T1000 (cell line): ENCODE measurements around the gene PAX8.

Source experiments
- DNase-seq: peaks from one replicate; lab custom pipeline; 2025; ENCODE audit warnings: mixed read lengths; lab: John Stamatoyannopoulos, UW

PAX8 gene

DNA sequence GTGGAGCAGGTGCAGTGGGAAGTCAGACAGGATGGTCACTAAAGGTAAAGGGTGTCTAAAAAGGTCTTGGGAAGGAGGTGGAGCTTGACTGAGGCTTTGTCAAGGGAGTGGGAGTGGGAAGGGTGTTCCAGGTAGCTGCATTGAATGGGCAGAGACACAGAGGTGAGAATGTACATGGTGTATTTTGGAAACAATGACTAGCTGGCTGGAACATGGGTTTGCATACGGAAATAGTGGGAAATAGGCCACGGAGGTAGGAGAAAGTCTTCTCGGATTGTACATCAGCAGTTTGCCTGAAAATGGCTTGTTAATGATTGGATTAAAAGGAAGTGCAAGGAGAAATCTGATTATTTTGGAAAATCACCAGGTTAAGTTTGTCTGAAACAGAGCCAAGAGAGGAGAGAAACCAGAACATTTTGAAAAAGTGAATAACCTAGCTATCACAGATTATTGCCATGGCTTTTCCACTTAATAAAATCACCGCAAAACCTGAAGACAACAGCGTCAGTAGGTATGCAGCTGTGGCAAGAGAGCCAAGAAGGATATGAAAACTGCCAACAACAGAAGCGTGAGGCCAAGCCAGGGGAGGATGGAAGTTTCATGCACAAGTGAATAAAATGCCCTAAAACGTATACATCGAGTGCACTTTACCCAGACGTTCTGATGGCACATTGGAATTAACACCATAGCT lies 13.9 kb downstream of the PAX8 start:
- no peak for DNase-seq

DNA sequence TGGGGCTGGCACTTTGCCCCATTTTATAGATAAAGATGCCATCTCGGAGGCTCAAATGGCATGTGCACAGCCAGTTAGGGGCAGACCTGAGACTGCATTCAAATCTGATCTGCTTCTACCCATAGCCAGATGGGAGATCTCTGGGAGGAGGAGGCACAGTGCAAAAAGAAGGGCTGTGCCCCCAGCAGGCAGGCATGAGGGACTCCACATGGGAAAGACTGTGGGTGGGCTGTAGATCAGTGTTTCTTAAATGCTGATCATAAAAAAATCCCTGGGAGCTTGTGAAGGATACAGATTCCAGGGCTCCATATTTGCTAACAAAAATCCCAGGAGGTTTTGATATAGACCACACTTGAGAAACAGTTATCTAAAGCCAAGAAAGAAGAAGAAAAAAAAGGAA lies 15.2 kb downstream of the PAX8 start:
- no peak for DNase-seq

DNA sequence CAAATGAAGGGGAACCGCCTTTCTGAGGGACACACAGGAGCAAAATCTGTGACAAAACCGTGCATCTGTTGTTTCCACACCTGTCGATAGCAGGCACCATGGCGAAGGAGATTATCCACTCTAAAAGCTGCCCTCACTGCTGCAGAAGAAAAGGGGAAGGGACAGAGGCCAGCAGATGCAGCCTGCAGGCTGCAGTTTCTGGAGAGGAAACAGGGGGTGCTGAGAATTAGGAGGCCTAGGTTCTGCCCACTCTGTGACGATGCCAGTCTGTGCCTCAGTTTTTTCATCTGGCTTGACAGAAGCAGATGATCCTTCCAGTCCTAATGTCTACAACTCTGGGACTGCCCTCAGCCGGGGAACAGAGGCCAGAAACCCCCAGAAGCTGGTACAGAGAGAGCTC lies 17.7 kb downstream of the PAX8 start:
- DNase-seq: no peak

DNA sequence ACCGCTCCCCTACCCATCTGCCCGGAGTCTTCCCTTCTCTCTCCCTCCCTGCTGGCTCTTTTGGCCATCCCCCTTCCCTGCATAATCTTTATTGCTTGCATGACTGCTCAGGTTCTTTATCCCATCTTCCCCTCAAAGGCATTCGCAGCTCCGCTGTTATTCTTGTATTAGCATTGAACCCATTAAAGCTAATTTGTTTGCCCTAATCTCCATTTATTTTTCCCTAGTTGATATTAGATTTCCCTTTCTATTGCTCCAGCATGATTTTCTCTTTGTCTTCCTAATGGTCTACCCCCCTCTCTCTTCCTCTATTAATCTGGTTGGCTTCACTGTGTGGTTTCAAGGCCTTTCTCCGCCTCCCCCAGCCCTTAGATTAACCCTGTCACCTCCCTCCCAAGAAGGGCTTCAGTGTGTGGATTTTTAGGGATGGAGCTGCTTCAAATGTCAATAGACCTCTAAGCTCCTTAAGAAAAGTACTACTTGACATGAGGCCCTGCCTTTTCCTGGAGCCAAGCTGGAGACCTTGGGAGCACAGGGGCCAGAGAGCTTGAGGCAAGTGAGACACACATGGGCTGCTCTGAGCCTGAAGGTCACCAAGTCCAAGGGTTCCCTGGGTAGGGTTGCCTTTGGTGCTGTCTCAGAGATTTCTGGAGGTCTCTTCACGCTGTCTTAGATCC lies 20.1 kb downstream of the PAX8 start:
- DNase-seq: no peak

DNA sequence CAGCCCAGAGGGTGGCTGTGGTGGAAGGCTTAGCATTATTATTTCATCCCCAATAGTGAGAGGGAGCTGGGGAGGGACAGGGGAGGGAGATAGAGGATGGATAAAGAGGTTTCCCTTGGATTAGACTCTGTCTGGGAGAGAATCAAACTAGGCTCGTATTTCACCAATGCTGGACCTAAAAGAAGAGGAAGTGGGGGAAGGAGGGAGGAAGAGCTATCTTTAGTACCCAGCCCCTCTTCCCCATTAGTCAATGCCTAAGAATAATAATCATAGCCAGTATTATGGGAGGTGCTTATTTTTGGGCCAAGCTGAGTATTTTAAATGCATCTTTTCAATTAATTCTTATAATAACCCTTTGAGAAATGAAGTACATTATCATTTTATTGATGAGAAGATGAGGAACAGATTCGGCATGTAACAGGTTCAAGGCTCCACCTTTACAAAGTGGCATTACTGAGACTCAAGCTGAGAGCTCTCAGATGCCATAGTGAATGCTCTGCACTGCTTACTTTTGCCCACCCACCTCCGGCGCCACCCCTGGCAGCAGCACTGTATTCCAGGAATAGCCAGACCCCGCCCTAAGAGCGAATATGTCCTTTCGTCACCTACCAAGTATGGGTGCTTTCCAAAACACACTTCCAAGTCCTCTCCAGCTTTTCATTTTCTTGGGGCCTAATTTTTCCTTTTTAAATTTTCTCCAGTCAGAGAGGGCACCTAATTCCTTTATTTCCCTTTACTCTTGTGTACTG lies 21.0 kb downstream of the PAX8 start:
- no peak for DNase-seq

DNA sequence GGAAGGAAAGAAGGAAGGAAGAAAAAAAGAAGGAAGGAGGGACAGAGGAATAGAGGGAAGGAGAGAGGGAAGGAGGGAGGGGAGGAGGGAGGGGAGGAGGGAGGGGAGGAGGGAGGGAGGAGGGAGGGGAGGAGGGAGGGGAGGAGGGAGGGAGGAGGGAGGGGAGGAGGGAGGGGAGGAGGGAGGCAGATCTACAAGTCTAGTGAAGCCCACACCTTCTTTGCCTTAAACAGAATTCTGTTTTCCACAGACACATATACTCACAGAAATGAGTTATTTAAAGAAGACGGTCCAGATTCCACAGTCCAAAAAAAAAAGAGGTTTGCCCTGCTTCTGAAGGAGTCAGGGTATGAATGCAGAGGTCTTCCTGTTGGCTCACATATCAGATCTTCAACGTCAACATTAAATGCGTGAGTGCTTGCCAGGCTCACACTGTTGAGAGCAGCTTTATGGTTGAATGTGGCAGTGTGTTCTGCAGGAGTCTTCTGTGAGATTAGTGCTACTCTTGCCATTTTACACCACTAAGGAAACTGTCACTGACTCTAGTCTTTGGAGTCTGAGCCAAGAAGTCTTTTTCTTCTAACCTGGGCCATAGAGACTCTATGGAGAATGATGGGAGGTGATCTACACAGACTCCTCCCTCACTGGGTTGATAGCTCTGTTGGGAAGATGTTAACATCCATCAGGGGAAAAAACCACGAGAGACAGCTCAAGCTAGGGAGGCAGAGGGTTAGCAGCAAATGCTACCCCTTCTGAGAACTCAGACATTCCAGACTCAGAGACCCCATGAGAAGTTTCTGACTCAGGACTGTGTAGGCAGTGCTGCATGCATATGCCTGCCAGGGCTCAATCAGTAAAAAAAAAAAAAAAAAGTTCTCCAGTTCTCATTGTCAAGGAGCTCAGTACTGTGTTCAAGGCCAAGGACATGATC lies 23.3 kb downstream of the PAX8 start:
- no peak for DNase-seq

DNA sequence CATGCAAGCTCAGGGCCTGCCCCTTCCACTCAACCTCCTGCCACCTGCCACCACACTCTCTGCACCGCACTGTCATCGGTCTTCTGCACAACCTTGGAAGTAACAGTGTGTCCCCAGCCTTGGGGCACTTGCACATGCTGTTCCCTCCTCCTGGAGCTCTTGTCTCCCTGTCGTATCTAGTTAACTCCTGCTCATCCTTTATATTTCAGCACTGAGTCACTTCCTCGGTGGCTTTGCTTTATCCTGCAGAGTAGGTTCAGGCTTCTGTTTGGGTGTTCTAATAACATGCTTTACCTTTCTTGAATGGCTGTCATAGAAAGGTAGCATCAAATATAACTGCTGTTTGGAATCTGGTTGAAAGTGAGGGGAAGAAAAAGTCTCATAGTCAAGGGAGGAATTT lies 25.3 kb downstream of the PAX8 start:
- no peak for DNase-seq

DNA sequence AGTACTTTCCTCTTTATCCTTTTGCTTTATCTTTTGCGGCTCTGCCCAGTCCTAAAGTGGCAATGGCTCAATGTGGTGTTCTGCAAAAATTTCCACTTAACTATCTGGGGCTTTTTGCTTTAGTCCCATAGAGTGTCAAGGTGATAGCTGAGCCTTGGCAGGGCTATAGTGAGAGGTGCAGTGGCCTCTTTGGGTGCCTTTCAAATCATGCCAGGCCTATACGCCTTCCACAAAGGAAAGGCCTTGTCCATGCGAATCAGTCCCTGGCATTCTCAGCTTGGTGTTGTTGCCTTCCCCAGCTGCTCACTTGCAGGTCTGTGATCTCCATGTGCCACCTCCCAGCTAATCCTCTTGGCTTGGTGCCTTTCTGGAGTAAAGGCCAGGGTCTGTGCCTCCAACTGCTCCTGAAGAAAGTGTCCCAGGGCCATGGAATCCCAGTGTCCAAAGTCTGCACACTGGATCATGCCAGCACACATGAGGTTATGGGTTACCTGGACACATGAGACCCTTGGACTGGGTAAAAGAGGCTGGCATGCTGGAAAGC lies 26.6 kb downstream of the PAX8 start:
- no peak for DNase-seq

DNA sequence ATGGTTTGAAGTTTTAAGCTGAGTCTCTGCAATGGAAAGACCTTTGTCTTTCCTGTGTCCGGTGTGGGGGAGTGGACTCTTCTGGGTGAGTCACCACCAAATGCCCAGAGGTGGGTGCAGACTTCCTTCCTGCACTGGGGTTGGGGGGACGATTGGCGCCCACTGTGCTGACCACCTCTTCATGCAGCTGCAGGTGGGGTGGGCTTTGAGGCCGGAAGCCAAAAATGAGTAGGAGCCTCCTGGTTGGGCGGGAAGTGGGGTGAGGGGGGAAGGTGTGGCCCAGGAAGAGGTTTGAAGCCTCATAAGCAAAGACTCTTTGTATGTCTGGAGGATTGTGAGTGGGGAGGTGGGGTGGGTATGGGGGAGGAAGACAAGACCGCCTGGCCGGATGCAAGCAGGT lies 27.6 kb downstream of the PAX8 start:
- no peak for DNase-seq

DNA sequence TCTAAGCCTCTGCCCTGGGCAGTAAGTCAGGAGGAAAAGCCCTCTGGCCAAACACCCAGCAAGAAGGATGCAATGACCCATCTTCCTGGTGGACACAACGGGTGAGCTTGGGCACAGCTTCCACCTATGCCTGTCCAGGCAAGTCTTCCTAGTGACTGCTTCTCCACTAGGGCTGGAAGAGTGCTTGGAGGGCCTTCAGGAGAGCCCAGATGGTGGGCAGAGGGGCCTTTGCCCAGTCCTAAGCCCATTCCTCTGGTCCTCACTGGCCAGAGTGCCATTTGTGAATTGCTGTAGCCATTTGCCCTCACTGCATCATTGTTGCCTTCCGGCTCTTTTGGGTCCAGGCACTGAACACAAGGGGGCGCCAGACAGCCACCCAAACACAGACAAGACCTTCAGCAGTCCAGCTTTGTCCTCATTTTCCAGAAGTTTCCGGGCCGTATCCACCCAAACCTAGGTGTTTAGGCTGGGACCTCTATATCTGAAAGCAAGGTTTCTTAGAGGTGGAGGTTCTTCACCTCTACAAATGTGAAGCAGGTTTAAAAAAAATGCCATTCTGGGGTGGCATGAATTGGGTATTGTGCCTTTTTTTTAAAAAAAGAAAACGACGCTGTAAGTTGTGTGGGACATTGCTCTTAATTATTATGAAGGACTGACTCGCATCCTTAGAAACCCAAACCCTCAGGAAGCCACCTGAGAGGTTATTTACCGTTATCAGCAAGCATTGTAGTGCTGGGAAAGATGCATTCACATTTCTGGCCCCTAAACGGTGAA lies 29.5 kb downstream of the PAX8 start:
- peak; percentile 54 for DNase-seq

DNA sequence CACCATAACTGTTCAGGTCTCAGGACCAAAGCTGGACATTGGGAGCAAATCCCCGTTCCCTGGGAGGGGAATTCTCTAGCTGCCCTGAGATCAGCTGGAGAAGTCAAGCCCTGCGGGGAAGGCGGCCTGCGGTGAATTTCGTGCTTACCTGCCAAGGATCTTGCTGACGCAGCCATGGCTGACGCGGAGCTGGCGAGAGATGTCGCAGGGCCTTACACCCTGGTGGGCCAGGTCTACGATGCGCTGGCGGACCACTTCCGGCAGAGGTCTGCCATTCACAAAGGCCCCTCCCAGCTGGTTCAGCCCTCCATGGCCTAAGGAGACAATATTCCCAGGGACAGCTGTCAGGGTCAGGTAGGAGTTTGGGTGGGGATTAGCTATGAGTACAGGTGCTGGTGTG lies 32.1 kb downstream of the PAX8 start:
- DNase-seq: no peak

DNA sequence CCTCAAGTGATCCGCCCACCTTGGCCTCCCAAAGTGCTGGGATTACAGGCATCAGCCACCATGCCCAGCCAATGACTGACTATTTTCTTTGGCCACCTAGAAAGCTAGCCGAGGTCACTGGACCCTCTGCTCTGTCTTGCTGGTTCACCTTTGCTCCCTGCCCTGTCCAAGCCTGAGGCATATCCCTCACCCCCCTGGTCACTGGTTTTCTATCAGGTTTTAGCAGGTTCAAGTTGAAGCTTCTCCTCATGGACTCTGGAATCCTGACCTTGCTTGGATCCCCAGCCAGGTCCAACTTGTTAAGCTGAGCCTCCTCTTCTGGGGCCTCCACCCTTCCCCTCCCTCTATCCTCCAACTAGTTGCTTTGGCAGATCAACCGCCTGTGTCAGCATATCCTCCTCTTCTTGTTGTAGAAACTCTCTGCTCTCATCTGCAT lies 33.4 kb downstream of the PAX8 start:
- DNase-seq: no peak

DNA sequence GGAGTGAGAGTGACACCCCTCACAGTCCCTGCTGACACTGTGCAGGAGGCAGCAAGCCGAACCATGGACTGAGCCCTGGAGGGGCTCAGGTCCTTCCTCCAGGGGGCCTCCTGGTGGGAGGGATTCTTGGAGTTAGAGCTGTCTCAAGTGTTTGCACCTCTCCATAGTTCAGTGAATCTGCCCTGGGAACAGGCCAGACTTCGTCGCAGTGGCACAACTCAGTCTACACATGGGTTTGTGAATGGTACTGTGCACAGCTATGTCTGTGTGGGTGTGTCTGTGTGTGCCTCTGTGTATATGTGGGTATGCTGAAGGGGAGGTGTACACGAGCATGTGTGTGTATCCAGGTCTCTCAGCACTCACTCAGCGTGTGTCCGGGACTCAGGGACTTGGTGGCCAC lies 36.4 kb downstream of the PAX8 start:
- no peak for DNase-seq

DNA sequence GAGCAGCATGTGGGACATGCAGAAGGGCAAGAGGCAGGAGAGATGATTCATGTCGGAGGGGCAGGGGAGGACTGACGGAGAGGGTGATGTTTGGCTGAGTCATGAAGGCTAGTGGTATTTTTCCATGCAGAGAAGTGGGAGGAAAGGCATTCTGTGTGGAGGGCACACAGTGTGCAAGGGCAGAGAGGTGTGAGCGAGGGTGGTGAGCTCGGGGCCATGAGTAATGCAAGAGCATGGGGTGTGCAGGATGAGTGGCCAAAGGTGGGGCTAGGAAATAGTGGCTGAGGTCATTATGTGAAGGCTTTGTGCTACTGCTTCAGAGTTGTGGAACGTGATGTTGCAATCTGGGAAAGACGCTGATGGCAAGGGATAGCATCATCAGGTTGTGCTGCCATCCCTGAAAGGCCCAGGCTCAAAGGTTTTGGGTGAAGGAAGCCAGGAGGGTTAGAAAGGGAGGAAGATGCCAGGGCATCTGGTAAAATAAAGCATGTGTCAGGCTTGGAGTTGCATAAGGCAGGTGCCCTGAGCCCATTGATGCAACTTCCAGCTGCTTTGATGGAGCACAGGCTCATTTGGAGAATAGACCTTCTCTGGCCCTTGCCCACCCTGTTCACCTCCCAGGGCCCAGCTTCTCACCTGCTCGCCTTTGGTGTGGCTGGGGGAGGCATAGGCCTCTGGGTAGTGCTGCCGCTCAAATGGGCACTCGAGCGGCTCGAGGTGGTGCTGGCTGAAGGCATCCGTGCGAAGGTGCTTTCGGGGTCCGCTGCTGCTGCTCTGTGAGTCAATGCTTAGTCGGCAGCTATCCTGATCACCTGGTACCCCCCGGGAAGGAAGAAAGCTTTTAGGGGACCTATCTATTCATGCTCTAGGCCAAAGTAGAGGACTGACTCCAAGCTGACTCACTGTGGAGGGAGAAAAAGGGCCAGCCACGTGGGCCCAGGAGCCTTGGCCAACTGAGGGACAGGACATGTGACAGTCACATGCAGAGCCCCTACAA lies 37.5 kb downstream of the PAX8 start:
- DNase-seq: peak; percentile 94

DNA sequence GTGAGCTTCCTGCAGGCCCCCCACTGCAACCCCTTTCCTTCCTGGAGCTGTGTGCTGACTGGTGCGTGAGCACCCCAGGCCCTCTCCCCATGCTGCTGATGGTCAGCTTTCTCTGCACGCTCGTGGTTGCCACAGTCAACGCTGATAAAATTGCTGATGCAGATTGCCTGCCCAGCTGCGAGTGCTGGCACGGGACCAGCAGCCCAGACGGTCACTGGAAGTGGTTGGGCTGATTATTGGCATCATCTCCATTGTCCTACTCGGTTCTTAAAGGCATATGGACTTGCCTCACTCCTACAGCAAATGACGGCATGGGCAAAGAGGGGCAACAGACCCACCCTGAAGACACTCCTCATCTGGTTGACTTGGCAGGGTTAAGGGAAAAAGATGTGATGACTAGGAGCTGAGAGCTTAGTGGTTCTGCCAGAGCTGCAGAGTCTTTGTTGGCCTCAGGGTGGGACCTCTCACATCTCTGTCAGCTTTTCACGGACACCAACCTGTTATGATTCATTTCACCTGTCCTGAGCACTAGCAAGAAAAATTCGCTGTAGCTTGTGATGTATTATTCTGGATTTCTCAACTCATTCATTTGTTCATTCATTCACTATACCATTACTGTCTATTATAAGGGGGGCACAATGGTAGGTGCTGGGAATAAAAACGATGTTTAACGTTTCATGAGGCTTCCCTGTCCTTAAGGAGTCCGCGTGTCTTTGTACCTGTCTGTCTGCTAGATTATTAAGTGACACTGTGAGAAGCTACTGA lies 38.4 kb downstream of the PAX8 start:
- DNase-seq: peak; percentile 55

DNA sequence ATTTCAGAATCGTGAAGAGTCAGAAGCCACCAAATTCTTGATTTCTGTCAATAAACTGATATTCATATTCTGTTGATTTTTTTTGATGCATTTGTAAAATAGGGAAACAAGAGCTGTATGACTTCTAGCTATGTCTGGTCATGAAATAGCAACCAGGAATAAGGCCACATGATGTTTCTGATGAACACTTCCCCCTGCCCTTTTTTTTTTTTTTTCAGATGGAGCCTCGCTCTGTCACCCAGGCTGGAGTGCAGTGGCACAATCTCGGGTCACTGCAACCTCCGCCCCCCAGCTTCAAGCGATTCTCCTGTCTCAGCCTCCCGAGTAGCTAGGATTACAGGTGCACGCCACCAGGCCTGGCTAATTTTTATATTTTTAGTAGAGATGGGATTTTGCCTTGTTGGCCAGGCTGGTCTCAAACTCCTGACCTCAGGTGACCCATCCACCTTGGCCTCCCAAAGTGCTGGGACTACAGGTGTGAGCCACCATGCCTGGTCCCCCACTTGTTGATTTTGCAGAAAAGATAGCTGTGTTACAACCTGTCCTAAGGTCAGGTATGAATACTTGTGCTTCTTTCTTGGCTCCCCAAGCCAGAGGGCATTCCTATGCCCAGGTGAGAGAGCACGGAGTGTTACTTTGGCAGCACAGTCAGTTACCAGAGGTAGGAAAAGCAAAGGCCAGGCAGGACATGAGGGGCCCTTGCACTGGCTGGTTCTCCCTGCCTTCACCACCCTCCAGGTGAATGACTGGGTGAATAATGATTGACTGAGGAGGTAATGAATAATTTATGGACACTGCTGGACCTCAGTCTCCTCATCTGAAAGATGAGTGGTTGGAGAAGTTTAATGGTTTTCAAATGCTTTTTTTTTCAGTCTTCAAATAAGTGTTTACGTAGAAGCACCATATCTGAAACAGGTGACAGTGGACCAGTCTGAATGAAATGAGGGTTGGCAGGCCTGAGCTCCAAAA lies 39.6 kb downstream of the PAX8 start:
- no peak for DNase-seq

DNA sequence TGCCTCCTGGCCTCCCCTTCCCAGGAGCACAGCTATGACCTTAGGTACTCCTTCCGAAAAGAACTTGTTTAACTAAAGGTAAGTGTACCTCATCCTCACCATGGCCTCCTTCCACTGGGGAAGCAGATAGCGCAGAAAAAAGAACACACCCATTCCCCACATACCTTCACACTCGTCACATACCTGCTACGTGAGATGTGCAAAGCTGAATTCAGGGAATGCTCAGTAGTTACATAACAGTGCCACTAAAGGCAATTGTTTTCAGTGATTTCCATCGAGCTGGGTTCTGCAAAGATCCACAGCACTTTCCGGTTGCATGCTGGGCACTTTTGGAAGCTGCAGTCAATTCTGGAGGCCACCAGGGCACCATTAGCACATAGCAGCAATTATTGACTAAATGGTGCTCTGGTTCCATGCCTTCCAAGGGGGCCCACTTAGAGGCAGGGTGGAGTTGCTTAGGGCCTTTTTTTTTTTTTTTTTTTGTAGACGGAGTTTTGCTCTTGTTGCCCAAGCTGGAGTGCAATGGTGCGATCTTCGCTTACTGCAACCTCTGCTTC lies 41.0 kb downstream of the PAX8 start:
- no peak for DNase-seq
